ENCODE results near the gene CAMKMT.

DNA sequence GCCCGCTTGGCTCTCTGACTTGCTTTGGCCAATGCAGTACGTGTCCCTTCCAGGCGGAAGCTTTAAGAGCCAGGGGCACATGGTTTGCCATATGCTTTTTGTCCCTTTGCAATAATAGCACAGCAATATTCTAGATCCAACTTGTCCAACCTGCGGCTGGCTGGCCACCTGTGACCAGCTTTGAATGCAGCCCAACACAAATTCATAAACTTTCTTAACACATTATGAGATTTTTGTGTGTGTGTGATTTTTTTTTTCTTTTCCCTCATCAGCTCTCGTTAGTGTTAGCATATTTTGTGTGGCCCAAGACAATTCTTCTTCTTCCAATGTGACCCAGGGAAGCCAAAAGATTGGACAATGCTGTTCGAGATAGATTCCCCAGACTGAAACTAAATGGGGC, 460.4 kb downstream of the CAMKMT start:
- no peak for TF ChIP-seq CTCF (conservative IDR thresholded peaks at IDR 0.05 in 1 of 2, IDR thresholded peaks at IDR 0.05 in 1 of 2; ENCODE audit: extremely low read depth in 1 of 2, insufficient read depth in 1 of 2, low read depth in 1 of 2, low read length in 2 of 2)
- no peak for TF ChIP-seq EZH2 (IDR thresholded peaks at IDR 0.05; ENCODE audit: borderline replicate concordance, low read length)

All from mammary epithelial cell (primary cell).